SHP77 treated with DMSO at 0.1 percent for 48 hours (cell line): ENCODE results near the gene CFAP68.
"Not testable (repeated sequence)": the region's sequence is repeated elsewhere in the genome, so short reads cannot be mapped to it uniquely, and the experiment has no call there.

Experiments used
- DNase-seq: peaks from one replicate; lab custom pipeline; 2025; lab: John Stamatoyannopoulos, UW

The CFAP68 gene

DNA sequence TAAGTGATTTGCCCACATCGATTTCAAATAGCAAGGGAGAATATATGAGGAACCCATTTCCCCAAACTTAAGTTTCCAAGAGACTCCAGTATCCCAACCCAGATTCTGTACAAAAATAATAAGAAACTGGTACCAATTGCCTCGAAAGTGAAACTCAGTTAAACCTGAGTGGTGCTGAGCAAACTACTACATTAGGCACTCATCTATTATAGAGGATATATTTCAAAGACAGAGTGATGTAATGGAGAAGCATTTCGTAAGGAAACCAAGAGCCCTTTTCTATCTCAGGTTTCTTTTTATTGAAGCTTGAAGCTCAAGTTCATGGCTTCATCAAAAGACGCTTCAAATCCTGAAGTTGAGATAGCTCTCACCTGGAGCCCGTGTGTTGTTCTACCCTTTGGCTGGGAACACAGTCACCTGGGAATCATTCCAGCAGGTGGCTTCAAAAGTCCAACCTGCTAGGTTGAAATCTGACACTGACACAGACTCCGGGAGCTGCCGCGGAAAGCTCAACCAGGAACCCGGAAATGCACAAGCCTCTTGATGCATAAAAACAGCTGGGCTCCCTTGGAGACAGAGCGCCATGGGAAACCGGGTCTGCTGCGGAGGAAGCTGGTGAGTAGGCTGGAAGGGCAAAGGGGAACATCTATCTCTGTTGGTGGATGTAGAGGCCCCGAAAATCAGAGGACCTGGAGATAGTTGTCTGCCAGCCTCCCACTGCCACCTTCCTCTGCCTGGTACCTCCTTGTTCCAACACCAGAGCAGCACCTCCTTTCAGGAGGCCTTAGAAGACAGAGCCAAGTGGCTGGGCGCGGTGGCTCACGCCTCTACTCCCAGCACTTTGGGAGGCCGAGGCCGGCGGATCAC is 39.3 kb downstream of the CFAP68 start, which contains the start of gene C11orf52:
Gene C11orf52, plus strand, starts transcription at position 524 of the 867 bp plus-strand sequence. Its CDS starts 60 bp downstream, at position 584.
- peak; percentile 82 for DNase-seq

DNA sequence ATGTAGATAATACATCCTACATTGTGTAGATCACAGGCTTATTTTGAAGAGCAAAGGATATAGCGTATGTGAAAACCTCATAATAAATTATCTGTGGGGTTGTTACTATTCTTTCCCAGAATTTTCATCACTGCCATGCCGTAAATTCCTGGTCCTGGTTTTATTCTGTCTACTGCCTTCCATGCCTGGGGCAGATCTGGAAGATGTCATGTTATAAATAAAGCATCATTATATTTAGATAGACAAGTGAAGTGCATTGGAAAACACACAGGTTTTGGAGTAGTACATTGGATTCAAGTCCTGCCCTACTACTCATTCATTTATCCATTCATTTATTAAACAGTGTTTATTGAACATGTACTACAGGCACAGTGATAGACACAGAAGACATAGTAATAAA is 41.6 kb downstream of the CFAP68 start:
- no peak for DNase-seq

DNA sequence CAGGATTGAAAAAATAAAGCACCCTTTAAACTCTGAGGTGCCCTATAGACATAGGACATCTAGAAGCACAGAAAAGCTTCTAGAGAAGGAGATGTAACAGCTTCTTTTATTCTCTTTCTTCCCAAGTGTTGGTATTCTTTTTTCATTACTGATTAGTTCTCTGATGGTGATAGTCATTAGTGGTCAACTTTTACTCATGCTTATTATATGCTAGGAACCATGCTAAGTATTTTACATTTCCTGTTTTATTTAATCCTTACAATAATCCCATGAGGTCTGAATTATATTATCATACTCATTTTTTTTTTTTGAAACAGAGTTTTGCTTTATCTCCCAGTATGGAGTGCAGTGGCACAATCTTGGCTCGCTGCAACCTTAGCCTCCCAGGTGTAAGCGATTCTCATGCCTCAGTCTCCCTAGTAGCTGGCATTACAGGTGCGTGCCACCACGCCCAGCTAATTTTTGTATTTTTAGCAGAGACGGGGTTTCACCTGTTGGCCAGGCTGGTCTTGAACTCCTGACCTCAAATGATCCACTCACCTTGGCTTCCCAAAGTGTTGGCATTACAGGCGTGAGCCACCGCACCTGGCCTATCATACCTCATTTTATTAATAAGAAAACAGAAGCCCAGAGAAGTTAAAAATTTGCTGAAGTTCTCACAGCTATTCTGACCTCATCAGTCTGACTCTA is 42.3 kb downstream of the CFAP68 start:
- DNase-seq = no peak

DNA sequence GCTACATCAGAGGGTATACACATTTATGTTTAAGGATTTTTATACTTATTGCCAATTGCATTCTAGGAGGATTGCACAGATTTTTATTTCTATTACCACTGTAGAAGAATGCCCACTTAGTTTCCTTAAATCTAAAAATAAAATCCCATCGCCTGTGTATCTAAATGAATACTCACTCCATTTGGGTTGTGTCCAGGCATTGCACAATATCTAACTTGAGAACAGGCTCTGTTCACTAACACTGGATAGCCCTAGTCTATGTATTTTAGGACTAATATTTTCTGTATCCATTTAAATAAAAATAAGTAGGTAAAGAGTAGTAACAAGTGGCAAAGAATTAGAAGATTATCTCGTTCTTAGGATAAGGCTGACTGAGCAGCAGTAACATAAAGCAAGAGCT is 43.5 kb downstream of the CFAP68 start:
- DNase-seq = no peak

DNA sequence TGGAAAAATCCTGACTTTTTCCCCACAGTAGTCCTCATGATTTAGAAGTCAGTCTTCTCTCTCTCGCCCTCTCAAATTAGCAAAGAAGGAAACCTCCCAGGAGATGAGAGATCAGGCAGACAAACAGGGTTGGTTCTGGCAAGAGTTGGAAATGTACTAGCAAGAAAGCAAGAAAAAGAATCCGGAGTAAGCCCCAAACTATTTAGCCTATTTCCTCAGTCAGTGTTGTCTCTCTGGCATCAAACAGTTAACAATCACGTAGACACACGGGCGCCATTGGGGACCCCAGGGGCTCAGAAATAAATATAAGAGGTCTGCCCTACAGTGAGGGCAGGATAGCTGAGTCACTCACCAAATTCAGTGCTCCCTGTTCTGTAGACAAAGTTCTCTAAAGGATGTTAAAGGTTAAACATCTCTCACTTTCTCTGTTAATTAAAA is 44.0 kb downstream of the CFAP68 start:
- no peak for DNase-seq

DNA sequence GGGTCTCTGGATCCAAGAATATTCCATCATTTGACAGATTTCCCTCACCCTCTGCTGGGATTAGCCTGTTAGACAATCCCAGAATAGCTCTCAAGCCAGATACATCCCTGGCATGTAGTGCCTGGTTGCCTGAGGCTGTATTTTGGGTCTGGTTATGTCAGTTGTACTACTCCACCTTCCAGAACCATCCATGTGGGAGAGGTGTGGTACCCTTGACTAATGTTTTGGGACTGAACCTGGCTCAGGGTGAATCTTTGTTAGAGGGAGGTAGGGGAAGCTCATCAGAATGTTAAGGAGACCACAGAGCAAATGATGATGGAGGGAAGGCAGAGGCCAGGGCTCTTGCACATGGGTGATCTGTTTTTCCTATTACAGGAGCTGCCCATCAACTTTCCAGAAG is 44.6 kb downstream of the CFAP68 start:
- DNase-seq = no peak

DNA sequence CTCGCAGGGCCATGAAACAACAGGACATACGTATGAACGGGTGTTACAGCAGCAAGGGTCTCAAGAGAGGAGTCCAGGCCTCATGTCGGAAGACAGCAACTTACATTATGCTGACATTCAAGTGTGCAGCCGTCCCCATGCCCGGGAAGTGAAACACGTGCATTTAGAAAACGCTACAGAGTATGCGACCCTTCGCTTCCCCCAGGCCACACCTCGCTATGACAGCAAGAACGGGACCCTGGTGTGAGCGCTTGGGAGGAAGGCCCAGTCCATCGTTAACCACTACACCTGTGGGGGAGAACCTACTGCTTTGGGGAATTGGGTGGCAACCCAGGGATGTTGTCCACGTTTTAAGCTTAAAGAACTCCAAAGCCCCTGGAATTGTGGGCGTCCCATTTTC is 46.6 kb downstream of the CFAP68 start:
- DNase-seq = no peak

GRCh38 chr11:111926505-111927391 is 47.4 kb downstream of the CFAP68 start:
- DNase-seq = peak; percentile 96

GRCh38 chr11:111930472-111930871 is 51.1 kb downstream of the CFAP68 start:
- no peak for DNase-seq

GRCh38 chr11:111932611-111932950 is 53.2 kb downstream of the CFAP68 start:
- DNase-seq = no peak

DNA sequence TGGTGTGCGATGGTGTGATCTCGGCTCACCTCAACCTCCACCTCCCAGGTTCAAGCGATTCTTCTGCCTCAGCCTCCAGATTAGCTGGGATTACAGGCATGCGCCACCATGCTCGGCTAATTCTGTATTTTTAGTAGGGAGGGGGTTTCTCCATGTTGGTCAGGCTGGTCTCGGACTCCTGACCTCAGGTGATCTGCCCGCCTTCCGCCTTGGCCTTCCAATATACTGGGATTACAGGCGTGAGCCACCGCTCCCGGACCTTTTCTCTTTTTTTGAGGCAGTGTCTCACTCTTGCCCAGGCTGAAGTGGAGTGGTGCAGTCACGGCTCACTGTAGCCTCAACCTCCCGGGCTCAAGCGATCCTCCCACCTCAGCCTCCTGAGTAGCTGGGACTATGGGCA is 53.8 kb downstream of the CFAP68 start:
- not testable (repeated sequence) for DNase-seq

DNA sequence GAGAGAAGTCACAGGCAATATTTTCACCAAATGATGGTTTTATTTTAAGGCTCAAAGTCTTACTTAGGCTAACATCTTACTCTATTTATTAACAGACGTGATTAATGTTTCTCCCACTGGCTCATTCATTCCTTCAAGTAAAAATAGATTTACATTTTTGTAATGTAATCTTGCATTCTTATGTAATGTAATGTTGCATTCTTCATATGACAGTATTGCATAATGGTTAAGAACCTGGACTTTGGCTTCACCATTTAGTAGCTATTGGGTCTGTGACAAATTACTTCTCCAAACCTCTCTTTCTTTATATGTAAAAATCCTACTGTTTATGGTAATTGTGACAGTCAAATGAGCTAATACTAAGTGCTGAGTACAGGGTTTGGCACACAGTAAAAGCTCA is 54.5 kb downstream of the CFAP68 start:
- DNase-seq = no peak

DNA sequence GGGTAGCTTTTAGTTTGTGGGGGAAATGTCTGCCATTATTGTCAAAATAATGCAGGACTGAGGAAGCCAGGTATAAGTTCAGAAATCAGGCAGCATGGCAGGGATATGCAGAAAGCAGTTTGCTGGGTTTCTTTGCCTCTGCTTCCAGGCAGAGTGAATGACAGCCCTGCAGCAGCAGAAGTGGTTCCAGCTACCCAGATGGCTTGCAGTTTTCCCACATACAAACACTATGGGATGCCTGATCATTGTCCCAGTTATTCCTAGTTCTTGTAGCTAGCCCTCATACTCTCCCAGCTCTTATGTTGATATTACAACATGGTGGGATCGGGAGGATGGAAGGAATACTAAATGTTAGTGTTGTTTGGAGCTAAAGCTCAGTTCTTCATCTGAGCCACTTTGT is 55.0 kb downstream of the CFAP68 start:
- no peak for DNase-seq
